Fibroblast of lung (primary cell): ENCODE data around the gene RBX1. TPM values are rescaled to one million over a fixed set of nuclear protein-coding genes. Genes with fewer than 3 reads are reported as not detected.
A peak's percentile ranks its signal among the peaks of the same experiment; 100 is the strongest.

Source experiments
- DNase-seq, 2 donors: peaks; one replicate each; pipeline versions ENCODE4 v3.0.0 to v3.0.0-alpha.2; 2010; ENCODE audit warnings: low read depth in 2 of 2
- H2AFZ ChIP-seq: 2 replicates; pipeline ENCODE4 v1.5.1; 2012; ENCODE audit warnings: low read length, control low read depth, inconsistent platforms
- H3K27ac ChIP-seq: 2 replicates; pipeline ENCODE4 v1.5.1; 2011; ENCODE audit warnings: low read length, control low read depth; ENCODE audit not compliant: insufficient read depth
- H3K27me3 ChIP-seq: 2 replicates; pipeline ENCODE4 v1.5.1; 2011; ENCODE audit warnings: mild to moderate bottlenecking, low read length; ENCODE audit not compliant: control insufficient read depth, insufficient read depth
- H3K36me3 ChIP-seq: 2 replicates; pipeline ENCODE4 v1.5.1; 2011; ENCODE audit warnings: low read length; ENCODE audit not compliant: control insufficient read depth, insufficient read depth
- H3K4me1 ChIP-seq: 2 replicates; pipeline ENCODE4 v1.5.1; 2011; ENCODE audit warnings: low read length; ENCODE audit not compliant: control insufficient read depth, insufficient read depth; ENCODE audit errors: extremely low read depth
- H3K4me2 ChIP-seq: 2 replicates; pipeline ENCODE4 v1.5.1; 2011; ENCODE audit warnings: low read length, control low read depth; ENCODE audit not compliant: insufficient read depth; ENCODE audit errors: extremely low read depth
- H3K4me3 ChIP-seq, 4 experiments: fragments of 200-600 bp in 1 of 4; sonication (generic) in 1 of 4; replicated peaks in 1 of 4; 2 replicates each; pipeline ENCODE4 v1.5.1; 2011 to 2016; ENCODE audit warnings: low read length in 4 of 4, low read depth in 3 of 4, mild to moderate bottlenecking in 3 of 4, control low read depth in 2 of 4, inconsistent platforms in 1 of 4, mixed read lengths in 1 of 4; ENCODE audit not compliant: insufficient read depth in 1 of 4; ENCODE audit errors: control extremely low read depth in 1 of 4
- H3K79me2 ChIP-seq: 2 replicates; pipeline ENCODE4 v1.5.1; 2012; ENCODE audit warnings: mild to moderate bottlenecking, low read length, inconsistent platforms; ENCODE audit not compliant: control insufficient read depth, insufficient read depth
- H3K9ac ChIP-seq: 2 replicates; pipeline ENCODE4 v1.5.1; 2011; ENCODE audit warnings: mild to moderate bottlenecking, low read length, control low read depth; ENCODE audit not compliant: insufficient read depth
- H3K9me3 ChIP-seq: 2 replicates; pipeline ENCODE4 v1.5.1; 2012; ENCODE audit warnings: low read depth, low read length; ENCODE audit not compliant: control insufficient read depth, insufficient read depth
- H4K20me1 ChIP-seq: 2 replicates; pipeline ENCODE4 v1.5.1; 2011; ENCODE audit warnings: low read length; ENCODE audit not compliant: control insufficient read depth, insufficient read depth; ENCODE audit errors: extremely low read depth
- CTCF ChIP-seq, 2 donors: IDR thresholded peaks in 1 of 2; conservative IDR thresholded peaks in 1 of 2; 1 replicate in 1 of 2; 2 replicates in 1 of 2; pipeline ENCODE4 v1.5.1; 2011 to 2012; ENCODE audit warnings: low read length in 2 of 2, control low read depth in 1 of 2, inconsistent platforms in 1 of 2, low read depth in 1 of 2, mild to moderate bottlenecking in 1 of 2
- EZH2 ChIP-seq: IDR thresholded peaks from 2 replicates; pipeline ENCODE4 v1.5.1; 2012; ENCODE audit warnings: low read length, control low read depth, mild to moderate bottlenecking; ENCODE audit errors: missing control alignments
- polyA plus RNA-seq, 2 donors: library from polyadenylated mRNA; depleted of rRNA in 1 of 2; stranded (reverse) in 1 of 2; unstranded in 1 of 2; fragments of >200 nt; gene quantifications; 2 replicates each; pipeline ENCODE4 v1.2.1, GENCODE V29; 2011 to 2012; ENCODE audit warnings: missing spikeins in 1 of 2
- total RNA-seq: library from RNA; depleted of rRNA; stranded (reverse); fragments of >200 nt; gene quantifications from 2 replicates; pipeline ENCODE4 v1.2.1, GENCODE V29; 2014

Gene RBX1
- total and polyA plus RNA-seq, 2 donors (not counting 1 experiment from before 2014, with no cell fraction given) = 53.2 to 89.6 TPM

GRCh38 chr22:40920526-40920925 lies 30.7 kb upstream of the RBX1 start:
- no peaks in the 10 kb centered on the region for H3K27me3 ChIP-seq
- no peaks in the 10 kb centered on the region for H3K4me1 ChIP-seq
- H2AFZ ChIP-seq = no peak overlapping the region
- H3K9me3 ChIP-seq = no peaks in the 10 kb centered on the region
- no peaks in the 10 kb centered on the region for H3K79me2 ChIP-seq
- H3K4me2 ChIP-seq = no peak overlapping the region
- TF ChIP-seq EZH2 (no peak), CTCF (conservative IDR thresholded peaks at IDR 0.05 in 1 of 2, IDR thresholded peaks at IDR 0.05 in 1 of 2; ENCODE audit: low read depth in 1 of 2, low read length in 2 of 2) (no peak)
- H3K36me3 ChIP-seq = peaks cover 5% of the 10 kb centered on the region
- no peak overlapping the region for H3K27ac ChIP-seq
- H3K4me3 ChIP-seq = no peak overlapping the region
- H4K20me1 ChIP-seq = no peaks in the 10 kb centered on the region
- peak in 1 of 2 donors; percentile 18 for DNase-seq
- H3K9ac ChIP-seq = no peak overlapping the region

- Histone ChIP-seq H3K79me2 (no peaks in the 10 kb centered on the region), H3K36me3 (peaks cover 5% of the 10 kb centered on the region), H3K27me3 (no peaks in the 10 kb centered on the region), H2AFZ (peak overlapping the region; percentile 45), H3K4me3 (no peak overlapping the region), H3K4me2 (no peak overlapping the region), H3K27ac (no peak overlapping the region), H3K9me3 (no peaks in the 10 kb centered on the region), H4K20me1 (no peaks in the 10 kb centered on the region), H3K4me1 (no peaks in the 10 kb centered on the region), H3K9ac (no peak overlapping the region)
- peak; percentile 50 to 81 for DNase-seq
- no peak for TF ChIP-seq EZH2
- peak; percentile 29 to 56 for TF ChIP-seq CTCF (conservative IDR thresholded peaks at IDR 0.05 in 1 of 2, IDR thresholded peaks at IDR 0.05 in 1 of 2; ENCODE audit: low read depth in 1 of 2, low read length in 2 of 2)
Measured at GRCh38 chr22:40922484-40923303, 28.5 kb upstream of the RBX1 start.

GRCh38 chr22:40928657-40929056 lies 22.5 kb upstream of the RBX1 start:
- H3K4me1 ChIP-seq = no peaks in the 10 kb centered on the region
- peaks cover 5% of the 10 kb centered on the region for H3K36me3 ChIP-seq
- DNase-seq = no peak
- H3K4me2 ChIP-seq = no peak overlapping the region
- H3K27ac ChIP-seq = no peak overlapping the region
- no peaks in the 10 kb centered on the region for H3K79me2 ChIP-seq
- no peak overlapping the region for H3K9ac ChIP-seq
- H3K27me3 ChIP-seq = no peaks in the 10 kb centered on the region
- H2AFZ ChIP-seq = no peak overlapping the region
- H3K4me3 ChIP-seq = no peak overlapping the region
- no peaks in the 10 kb centered on the region for H4K20me1 ChIP-seq
- H3K9me3 ChIP-seq = no peaks in the 10 kb centered on the region
- no peak for TF ChIP-seq CTCF (conservative IDR thresholded peaks at IDR 0.05 in 1 of 2, IDR thresholded peaks at IDR 0.05 in 1 of 2; ENCODE audit: low read depth in 1 of 2, low read length in 2 of 2)
- TF ChIP-seq EZH2 = no peak
